Epithelial cell of esophagus (primary cell): ENCODE data around the gene LPIN1.

ENCODE experiments used
- DNase-seq: peaks from one replicate; pipeline ENCODE4 v3.0.0; 2010; ENCODE audit warnings: low read depth
- H3K4me3 ChIP-seq: 2 replicates; pipeline ENCODE4 v1.5.1; 2011; ENCODE audit warnings: mild to moderate bottlenecking, low read length, control low read depth
- CTCF ChIP-seq: IDR thresholded peaks from 2 replicates; pipeline ENCODE4 v1.5.1; 2011; ENCODE audit warnings: low read depth, mild to moderate bottlenecking, low read length, control low read depth, inconsistent platforms; ENCODE audit not compliant: insufficient read depth; ENCODE audit errors: missing control alignments

LPIN1 gene

GRCh38 chr2:11709293-11709692, 37.1 kb upstream of the LPIN1 start:
- no peak overlapping the region for H3K4me3 ChIP-seq
- DNase-seq = no peak
- no peak for TF ChIP-seq CTCF

DNA sequence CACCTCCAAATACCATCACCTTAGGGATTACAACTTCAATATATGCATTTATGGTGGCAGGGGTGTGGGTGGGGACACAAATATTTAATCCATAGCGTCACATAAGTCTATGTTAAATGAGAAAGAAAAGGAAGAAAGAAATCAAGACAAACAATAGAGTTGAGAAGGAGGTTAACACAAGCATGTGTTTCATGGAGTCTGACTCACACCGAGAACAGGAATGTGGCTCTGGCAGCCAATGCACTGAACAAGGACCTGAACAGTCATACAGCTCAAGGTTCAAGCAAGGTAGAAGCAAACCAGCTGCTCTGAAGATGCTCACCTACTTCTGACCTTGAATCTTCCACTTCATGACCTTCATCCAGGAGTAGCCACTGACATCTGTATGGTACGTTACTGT, 36.2 kb upstream of the LPIN1 start:
- peak; percentile 88 for DNase-seq

DNA sequence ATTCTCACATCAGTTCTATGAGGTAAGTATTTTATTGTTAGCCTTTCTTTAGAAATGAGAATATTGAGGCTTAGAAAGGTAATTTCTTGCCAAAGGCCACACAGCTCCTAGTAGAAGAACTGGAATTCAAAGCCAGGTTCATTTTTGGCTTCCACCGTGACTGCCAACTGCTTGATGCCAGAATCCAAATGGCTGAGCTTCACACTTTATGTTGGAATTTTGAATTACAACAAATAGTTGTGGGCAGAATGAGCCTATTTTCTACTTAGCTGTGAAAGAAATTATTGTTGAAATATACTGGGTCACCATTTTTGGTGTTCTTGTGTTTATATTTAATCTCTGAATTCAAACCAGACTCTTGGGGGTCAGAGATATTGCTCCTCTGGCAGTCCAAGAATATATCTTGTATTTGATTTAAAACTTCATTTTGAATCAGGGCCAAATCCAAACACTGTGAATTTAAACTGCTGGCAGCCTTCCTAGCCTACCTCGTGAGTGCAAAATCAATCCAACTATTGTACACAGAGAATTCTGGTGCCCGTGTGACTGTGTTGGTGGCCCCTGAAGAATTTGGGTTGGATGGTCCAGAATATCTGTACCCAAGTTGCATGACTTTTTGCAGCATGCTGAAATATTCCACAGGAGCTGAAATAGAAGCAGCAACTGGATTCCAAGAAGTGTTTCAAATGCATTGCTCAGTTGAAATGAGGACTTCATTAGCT, 35.6 kb upstream of the LPIN1 start:
- no peak for DNase-seq
- no peak overlapping the region for H3K4me3 ChIP-seq
- TF ChIP-seq CTCF = no peak

More for the DNA sequence above, 36.2 kb upstream of the LPIN1 start:
- no peak for TF ChIP-seq CTCF
- H3K4me3 ChIP-seq = no peak overlapping the region

GRCh38 chr2:11711354-11711716, 35.1 kb upstream of the LPIN1 start:
- H3K4me3 ChIP-seq = no peak overlapping the region
- TF ChIP-seq CTCF = no peak

GRCh38 chr2:11711751-11712150, 34.7 kb upstream of the LPIN1 start:
- TF ChIP-seq CTCF = no peak
- DNase-seq = no peak
- no peak overlapping the region for H3K4me3 ChIP-seq

More at GRCh38 chr2:11711354-11711716, 35.1 kb upstream of the LPIN1 start:
- DNase-seq = no peak

- H3K4me3 ChIP-seq = no peak overlapping the region
- TF ChIP-seq CTCF = no peak
- peak; percentile 49 for DNase-seq
These were observed 33.6 kb upstream of the LPIN1 start for GRCh38 chr2:11712866-11713265.

- TF ChIP-seq CTCF = no peak
- DNase-seq = no peak
- no peak overlapping the region for H3K4me3 ChIP-seq
These were observed 32.6 kb upstream of the LPIN1 start for GRCh38 chr2:11713815-11714214.
